GM23338 (cell line): ENCODE data around the gene POLQ. TPM values are rescaled to one million over a fixed set of nuclear protein-coding genes. Genes with fewer than 3 reads are reported as not detected.

Experiments
- ATAC-seq: fragments of 200-7000 bp; cut with Tn5 transposase; 3 replicates; pipeline ENCODE4 v1.9.1; 2020
- DNase-seq: peaks from one replicate; pipeline ENCODE4 v3.0.0-alpha.2; 2015; ENCODE audit warnings: low spot score
- H2AFZ ChIP-seq: fragments of 200-600 bp; sonication (generic); 2 replicates; pipeline ENCODE4 v1.8.0; 2016; ENCODE audit warnings: antibody characterized with exemption, mild to moderate bottlenecking, moderate library complexity
- H3F3A ChIP-seq: fragments of 200-600 bp; sonication (generic); replicated peaks from 2 replicates; pipeline ENCODE4 v1.8.0; 2017; ENCODE audit warnings: antibody characterized with exemption, mixed run types, low read depth
- H3K27ac ChIP-seq: fragments of 200-600 bp; sonication (generic); 2 replicates; pipeline ENCODE4 v1.6.1; 2016; ENCODE audit warnings: low read depth
- H3K27me3 ChIP-seq: fragments of 200-600 bp; sonication (generic); 2 replicates; pipeline ENCODE4 v1.8.0; 2016; ENCODE audit warnings: mild to moderate bottlenecking, mixed run types, moderate library complexity; ENCODE audit not compliant: insufficient read depth
- H3K36me3 ChIP-seq: fragments of 200-600 bp; sonication (generic); 2 replicates; pipeline ENCODE4 v1.8.0; 2016; ENCODE audit warnings: mild to moderate bottlenecking; ENCODE audit not compliant: insufficient read depth
- H3K4me1 ChIP-seq: fragments of 200-600 bp; sonication (generic); 2 replicates; pipeline ENCODE4 v1.8.0; 2016; ENCODE audit warnings: mild to moderate bottlenecking, moderate library complexity; ENCODE audit not compliant: insufficient read depth
- H3K4me2 ChIP-seq: fragments of 200-600 bp; sonication (generic); 2 replicates; pipeline ENCODE4 v1.7.1; 2017; ENCODE audit warnings: mixed run types
- H3K4me3 ChIP-seq: fragments of 200-600 bp; sonication (generic); 2 replicates; pipeline ENCODE4 v1.6.1; 2016; ENCODE audit warnings: mixed run types
- H3K79me2 ChIP-seq: fragments of 200-600 bp; sonication (generic); replicated peaks from 2 replicates; pipeline ENCODE4 v1.8.0; 2017; ENCODE audit warnings: mild to moderate bottlenecking; ENCODE audit not compliant: insufficient read depth
- H3K9me2 ChIP-seq: fragments of 200-600 bp; sonication (generic); 2 replicates; pipeline ENCODE4 v1.8.0; 2017; ENCODE audit not compliant: insufficient read depth
- H4K20me1 ChIP-seq: fragments of 200-600 bp; sonication (generic); replicated peaks from 2 replicates; pipeline ENCODE4 v1.8.0; 2017; ENCODE audit warnings: mild to moderate bottlenecking; ENCODE audit not compliant: insufficient read depth
- H3K27ac Mint-ChIP-seq: 2 replicates; pipeline ENCODE4 v1.8.0; 2020; ENCODE audit warnings: inconsistent platforms, mild to moderate bottlenecking, moderate library complexity, mixed read lengths
- H3K27me3 Mint-ChIP-seq: 3 replicates; pipeline ENCODE4 v1.8.0; 2022; ENCODE audit warnings: low read depth, mild to moderate bottlenecking, moderate library complexity, mixed read lengths, inconsistent platforms; ENCODE audit not compliant: insufficient read depth, poor library complexity
- H3K36me3 Mint-ChIP-seq: 3 replicates; pipeline ENCODE4 v1.8.0; 2021; ENCODE audit warnings: low read depth, mild to moderate bottlenecking, inconsistent platforms, moderate library complexity, mixed read lengths
- H3K4me1 Mint-ChIP-seq: 3 replicates; pipeline ENCODE4 v1.8.0; 2020; ENCODE audit warnings: mild to moderate bottlenecking, inconsistent platforms, mixed read lengths
- H3K4me3 Mint-ChIP-seq: 3 replicates; pipeline ENCODE4 v1.8.0; 2021; ENCODE audit warnings: moderate library complexity, mild to moderate bottlenecking, inconsistent platforms, mixed read lengths
- H3K9me3 Mint-ChIP-seq: 3 replicates; pipeline ENCODE4 v1.8.0; 2020; ENCODE audit warnings: moderate library complexity, mild to moderate bottlenecking, inconsistent platforms, mixed read lengths
- CREB1 ChIP-seq: fragments of 250-450 bp; sonication (Bioruptor Pico); IDR thresholded peaks from 2 replicates; pipeline ENCODE4 v1.5.0; 2020; ENCODE audit warnings: low read depth, mild to moderate bottlenecking, moderate library complexity
- EZH2 ChIP-seq: fragments of 200-600 bp; sonication (generic); IDR thresholded peaks from one replicate; pipeline ENCODE4 v1.8.0; 2017; ENCODE audit warnings: antibody characterized with exemption, mild to moderate bottlenecking, low read depth; ENCODE audit not compliant: unreplicated experiment
- EZH2phosphoT487 ChIP-seq: fragments of 200-600 bp; sonication (generic); IDR thresholded peaks from one replicate; pipeline ENCODE4 v1.8.1; 2018; ENCODE audit warnings: antibody characterized with exemption; ENCODE audit not compliant: unreplicated experiment
- JUNB ChIP-seq: IDR thresholded peaks from one replicate; pipeline ENCODE4 v1.6.1; 2016; ENCODE audit warnings: antibody characterized with exemption; ENCODE audit not compliant: unreplicated experiment
- NANOG ChIP-seq: IDR thresholded peaks from 2 replicates; pipeline ENCODE4 v1.6.1; 2016; ENCODE audit warnings: antibody characterized with exemption, borderline replicate concordance
- POLR2AphosphoS5 ChIP-seq: IDR thresholded peaks from 2 replicates; pipeline ENCODE4 v1.6.1; 2016; ENCODE audit warnings: antibody characterized with exemption, low read depth
- REST ChIP-seq: IDR thresholded peaks from one replicate; pipeline ENCODE4 v1.6.1; 2018; ENCODE audit warnings: antibody characterized with exemption; ENCODE audit not compliant: unreplicated experiment
- STAT1 ChIP-seq: IDR thresholded peaks from one replicate; pipeline ENCODE4 v1.6.1; 2016; ENCODE audit warnings: antibody characterized with exemption; ENCODE audit not compliant: unreplicated experiment
- ZNF114 ChIP-seq: fragments of 250-450 bp; sonication (Bioruptor Pico); IDR thresholded peaks from 2 replicates; pipeline ENCODE4 v1.5.0; 2020; ENCODE audit warnings: mild to moderate bottlenecking, moderate library complexity
- ZNF331 ChIP-seq: fragments of 250-450 bp; sonication (Bioruptor Pico); IDR thresholded peaks from 2 replicates; pipeline ENCODE4 v1.5.0; 2020; ENCODE audit warnings: low read depth, mild to moderate bottlenecking, moderate library complexity
- polyA plus RNA-seq: library from polyadenylated mRNA; unstranded; fragments of >200 nt; fragmentation: Nextera tagmentation; extraction: Ambion mirVana; gene quantifications from 2 replicates; pipeline ENCODE4 v1.2.1, GENCODE V29; 2016
- total RNA-seq: library from RNA; depleted of rRNA; stranded (reverse); fragments of >200 nt; shearing (Covaris generic); gene quantifications from 2 replicates; pipeline ENCODE4 v1.2.3, GENCODE V29; 2014
- TF ChIP-seq, protein P1 (sequence below): IDR thresholded peaks from 2 replicates; pipeline ENCODE4 v1.6.1; 2016; ENCODE audit warnings: antibody characterized with exemption

POLQ gene
- total and polyA plus RNA-seq, 2 experiments from 2014 or later: 6.9 to 20.6 TPM

GRCh38 chr3:121552379-121552778, 6.6 kb upstream of the POLQ start:
- no peaks in the 10 kb centered on the region for H3K79me2 ChIP-seq
- no peaks in the 10 kb centered on the region for H3K36me3 ChIP-seq
- H3F3A ChIP-seq: no peaks in the 10 kb centered on the region
- TF ChIP-seq EZH2phosphoT487: no peak
- TF ChIP-seq NANOG: no peak
- TF ChIP-seq ZNF114 (CRISPR knock-in tag): no peak
- TF ChIP-seq CREB1 (CRISPR knock-in tag): no peak
- no peak for TF ChIP-seq STAT1
- no peak for TF ChIP-seq EZH2
- TF ChIP-seq POLR2AphosphoS5: no peak
- no peak overlapping the region for H3K4me2 ChIP-seq
- Mint-ChIP-seq H3K27ac (no peak overlapping the region), H3K4me3 (no peak overlapping the region), H3K4me1 (peaks cover 13% of the 10 kb centered on the region; the same call in 2 of the 3 replicates), H3K9me3 (peaks cover 13% of the 10 kb centered on the region; the same call in 2 of the 3 replicates), H3K36me3 (peaks cover 9% of the 10 kb centered on the region; the same call in 2 of the 3 replicates), H3K27me3 (peaks cover 4% of the 10 kb centered on the region)
- no peaks in the 10 kb centered on the region for H3K27me3 ChIP-seq
- no peak for DNase-seq
- H2AFZ ChIP-seq: peak overlapping the region; percentile 53
- peaks cover 5% of the 10 kb centered on the region; the same call in 1 of the 2 replicates for H3K4me1 ChIP-seq
- no peaks in the 10 kb centered on the region for H4K20me1 ChIP-seq
- no peak overlapping the region for H3K27ac ChIP-seq
- H3K9me2 ChIP-seq: no peaks in the 10 kb centered on the region
- no peak for ATAC-seq
- H3K4me3 ChIP-seq: no peak overlapping the region

- DNase-seq (peak; percentile 33), ATAC-seq (peak; percentile 27)
- Mint-ChIP-seq H3K27ac (peak overlapping the region; percentile 87), H3K27me3 (peaks cover 9% of the 10 kb centered on the region), H3K4me1 (peaks cover 9% of the 10 kb centered on the region), H3K4me3 (peak overlapping the region; percentile 96), H3K36me3 (peaks cover 47% of the 10 kb centered on the region), H3K9me3 (peaks cover 4% of the 10 kb centered on the region; the same call in 1 of the 3 replicates)
- Histone ChIP-seq H3K27ac (peak overlapping the region; percentile 12; the same call in 1 of the 2 replicates), H2AFZ (peak overlapping the region; percentile 84; the same call in 1 of the 2 replicates), H3K36me3 (peaks cover 11% of the 10 kb centered on the region; the same call in 1 of the 2 replicates), H3F3A (no peaks in the 10 kb centered on the region), H4K20me1 (no peaks in the 10 kb centered on the region), H3K4me2 (peak overlapping the region; percentile 87), H3K4me1 (peaks cover 5% of the 10 kb centered on the region), H3K79me2 (peaks cover 45% of the 10 kb centered on the region), H3K4me3 (peak overlapping the region; percentile 66), H3K27me3 (no peaks in the 10 kb centered on the region), H3K9me2 (no peaks in the 10 kb centered on the region)
- no peak for TF ChIP-seq CREB1 (CRISPR knock-in tag)
- no peak for TF ChIP-seq REST
- TF ChIP-seq JUNB: no peak
- TF ChIP-seq POLR2AphosphoS5: no peak
- TF ChIP-seq EZH2: no peak
- no peak for TF ChIP-seq ZNF331 (CRISPR knock-in tag)
- TF ChIP-seq, protein P1, sequence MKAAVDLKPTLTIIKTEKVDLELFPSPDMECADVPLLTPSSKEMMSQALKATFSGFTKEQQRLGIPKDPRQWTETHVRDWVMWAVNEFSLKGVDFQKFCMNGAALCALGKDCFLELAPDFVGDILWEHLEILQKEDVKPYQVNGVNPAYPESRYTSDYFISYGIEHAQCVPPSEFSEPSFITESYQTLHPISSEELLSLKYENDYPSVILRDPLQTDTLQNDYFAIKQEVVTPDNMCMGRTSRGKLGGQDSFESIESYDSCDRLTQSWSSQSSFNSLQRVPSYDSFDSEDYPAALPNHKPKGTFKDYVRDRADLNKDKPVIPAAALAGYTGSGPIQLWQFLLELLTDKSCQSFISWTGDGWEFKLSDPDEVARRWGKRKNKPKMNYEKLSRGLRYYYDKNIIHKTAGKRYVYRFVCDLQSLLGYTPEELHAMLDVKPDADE: no peak
Measured at GRCh38 chr3:121545049-121545573, 677 bp downstream of the POLQ start.
